Measurements from ENCODE around the gene AKR1E2.
A peak's percentile ranks its signal among the peaks of the same experiment; 100 is the strongest.

AKR1E2 gene

GRCh38 chr10:4847561-4848355, 21.8 kb downstream of the AKR1E2 start:
- DNase-seq = no peak

- DNase-seq = no peak
These were observed 22.5 kb downstream of the AKR1E2 start for GRCh38 chr10:4848356-4849041.

GRCh38 chr10:4849042-4849402, 23.0 kb downstream of the AKR1E2 start:
- DNase-seq = no peak

DNA sequence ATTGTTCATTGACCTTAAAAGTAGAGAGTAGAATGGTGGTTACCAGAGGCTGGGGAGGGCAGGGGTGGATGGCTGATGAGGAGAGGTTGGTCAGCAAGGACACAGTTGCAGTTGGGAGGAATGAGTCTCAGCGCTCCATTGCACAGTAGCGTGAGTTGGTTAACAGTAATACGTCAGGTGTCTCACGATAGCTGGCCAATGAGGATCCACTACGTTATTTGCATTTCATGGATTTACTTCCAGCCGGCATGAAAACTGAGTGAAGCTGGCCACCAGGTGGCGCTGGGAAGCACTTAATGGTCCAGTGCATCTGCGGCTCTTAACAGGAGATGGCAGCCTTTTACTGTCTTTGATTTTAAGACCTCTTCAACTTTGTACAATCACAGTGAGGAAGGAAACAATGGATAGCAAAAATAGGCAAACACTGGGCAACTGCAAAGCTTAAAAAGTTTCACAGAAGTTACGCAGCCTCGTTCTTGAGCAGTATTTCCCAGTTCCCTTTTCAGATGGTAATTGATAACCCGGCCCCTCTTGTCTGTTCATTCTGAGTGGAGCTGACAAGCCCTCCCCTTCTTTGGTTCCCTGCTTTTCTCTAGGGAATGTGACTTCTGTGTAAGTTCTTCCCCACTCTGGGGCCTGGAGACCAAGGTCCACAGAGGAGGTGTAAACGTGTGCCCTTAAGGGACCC, 23.7 kb downstream of the AKR1E2 start:
- peak; percentile 72 for DNase-seq

DNA sequence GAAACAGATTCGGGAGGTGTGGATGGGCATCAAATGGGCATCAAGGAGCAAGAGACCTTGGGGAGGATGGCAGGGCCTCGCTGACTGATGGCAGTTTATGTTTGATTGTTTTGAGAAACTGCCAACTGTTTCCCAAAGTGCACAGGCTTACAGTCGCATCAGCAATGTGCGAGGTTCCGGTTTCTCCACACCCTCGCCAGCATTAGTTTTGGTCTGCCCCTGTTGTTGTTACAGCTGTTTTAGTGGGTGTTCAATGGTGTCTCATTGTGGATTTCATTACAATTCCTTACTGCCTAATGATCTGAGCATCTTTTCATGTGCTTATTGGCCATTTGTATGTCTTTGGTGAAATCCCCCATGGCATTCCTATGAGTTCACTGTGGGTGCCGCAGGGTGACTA, 24.4 kb downstream of the AKR1E2 start:
- DNase-seq = no peak

GRCh38 chr10:4851176-4851575, 25.2 kb downstream of the AKR1E2 start:
- DNase-seq = no peak

DNA sequence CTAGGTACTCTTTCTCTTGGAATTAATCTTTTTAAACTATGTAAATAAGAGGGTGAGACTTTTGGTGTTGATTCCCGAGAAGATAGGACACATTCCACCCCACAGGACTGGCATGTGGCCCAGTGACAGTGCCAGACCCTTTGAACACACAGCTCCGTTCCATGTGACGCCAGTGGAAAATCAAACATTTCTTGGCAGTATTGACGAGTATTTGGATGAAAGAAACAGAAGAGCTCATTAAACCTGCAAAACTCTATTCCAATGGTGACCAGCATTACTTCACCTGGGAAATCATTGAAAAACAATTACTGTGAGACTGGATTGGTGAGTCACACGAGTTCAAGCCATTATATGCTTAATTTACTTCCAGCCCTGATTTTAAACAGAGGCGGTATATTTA, 25.8 kb downstream of the AKR1E2 start:
- DNase-seq = peak; percentile 8

DNA sequence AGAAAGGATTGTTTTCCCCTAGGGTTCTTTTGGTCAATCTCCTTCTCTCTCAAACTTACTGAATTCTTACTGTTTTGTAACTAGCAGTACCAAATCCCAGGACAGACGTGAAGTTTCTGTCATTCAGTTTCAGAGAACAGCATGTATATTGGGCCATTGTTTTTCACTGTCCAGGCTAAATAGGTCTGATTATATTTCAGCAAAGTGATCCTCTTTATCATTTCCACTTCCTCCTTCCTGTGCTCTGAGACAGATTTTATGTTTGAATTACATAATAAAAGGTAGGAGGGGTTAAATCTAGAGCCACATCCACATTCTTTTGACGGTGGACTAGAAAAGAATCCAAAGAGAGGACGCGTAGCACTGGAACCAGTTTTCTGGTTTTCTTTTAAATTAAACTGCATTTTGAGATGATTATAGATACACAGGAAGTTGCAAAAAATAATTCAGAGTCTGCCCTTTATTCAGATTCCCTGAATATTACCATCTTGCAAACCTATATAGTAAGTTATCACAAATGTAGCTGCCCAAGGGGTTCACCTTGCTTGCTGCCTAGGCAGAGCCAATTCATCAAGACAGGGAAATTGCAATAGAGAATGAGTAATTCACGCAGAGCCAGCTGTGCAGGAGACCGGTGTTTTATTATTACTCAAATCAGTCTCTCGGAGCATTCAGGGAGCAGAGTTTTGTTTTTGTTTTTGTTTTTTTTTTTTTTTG, 40.1 kb downstream of the AKR1E2 start:
- DNase-seq = no peak

- DNase-seq = no peak
These were observed 41.1 kb downstream of the AKR1E2 start for GRCh38 chr10:4867109-4867519.

- no peak for DNase-seq
These were observed 41.7 kb downstream of the AKR1E2 start for GRCh38 chr10:4867520-4868356.

- no peak for DNase-seq
These were observed 42.3 kb downstream of the AKR1E2 start for GRCh38 chr10:4868357-4868657.

GRCh38 chr10:4882704-4883078, 56.7 kb downstream of the AKR1E2 start:
- DNase-seq = no peak

DNA sequence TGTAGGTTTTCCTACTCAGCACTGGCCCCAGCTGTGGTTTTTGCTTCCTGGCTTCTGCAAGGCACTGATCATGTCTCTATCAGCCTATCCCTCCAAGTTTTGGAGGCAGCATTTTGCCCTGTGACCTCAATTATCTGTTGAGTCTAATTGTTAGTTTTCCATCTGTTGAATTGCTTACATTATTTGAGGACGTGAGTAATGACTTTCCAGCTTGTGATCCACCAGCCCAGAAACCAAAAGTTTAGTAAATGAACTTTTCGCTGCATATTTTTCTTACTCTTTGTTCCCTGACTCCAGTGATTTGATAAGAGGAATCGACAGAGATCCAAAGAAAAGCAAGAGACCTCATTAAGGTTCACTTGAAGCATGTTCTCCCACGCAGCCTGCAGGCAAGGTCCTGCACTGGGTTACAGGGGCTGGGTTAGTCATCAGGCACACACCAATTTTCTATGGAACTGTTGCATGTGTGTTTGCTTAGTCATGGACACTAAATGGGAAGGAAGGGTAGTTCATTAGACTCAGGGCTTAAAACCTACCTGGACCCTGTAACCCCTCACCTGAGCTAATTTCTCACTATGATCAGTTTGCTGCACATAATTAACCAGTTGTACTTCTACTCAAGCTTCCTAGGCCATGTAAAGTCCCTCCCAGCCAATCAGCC, 57.2 kb downstream of the AKR1E2 start:
- DNase-seq = no peak

- no peak for DNase-seq
These were observed 59.2 kb downstream of the AKR1E2 start for GRCh38 chr10:4885162-4885561.

- no peak for DNase-seq
These were observed 61.5 kb downstream of the AKR1E2 start for GRCh38 chr10:4887501-4887900.

GRCh38 chr10:4888236-4888635, 62.2 kb downstream of the AKR1E2 start:
- DNase-seq = no peak

DNA sequence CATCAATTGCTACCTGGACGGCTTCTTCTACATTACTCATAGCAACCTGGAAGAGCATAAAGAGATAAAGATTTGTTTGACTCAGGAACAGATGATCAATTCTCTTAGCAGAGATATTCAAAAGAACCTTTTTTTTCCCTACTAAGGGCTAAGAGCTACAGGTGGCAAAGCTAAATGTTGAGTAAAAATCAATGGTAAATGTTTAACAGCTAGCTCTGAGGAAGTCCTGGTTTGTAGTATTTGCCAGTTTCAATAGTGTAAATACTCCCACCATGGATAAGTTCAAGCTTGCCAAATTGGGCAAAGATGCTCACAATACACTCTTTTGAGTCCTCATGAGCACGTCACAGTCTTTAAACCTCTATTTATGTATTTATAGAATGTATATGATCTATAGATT, 64.0 kb downstream of the AKR1E2 start:
- no peak for DNase-seq

GRCh38 chr10:4892681-4893080, 66.7 kb downstream of the AKR1E2 start:
- DNase-seq = no peak

DNA sequence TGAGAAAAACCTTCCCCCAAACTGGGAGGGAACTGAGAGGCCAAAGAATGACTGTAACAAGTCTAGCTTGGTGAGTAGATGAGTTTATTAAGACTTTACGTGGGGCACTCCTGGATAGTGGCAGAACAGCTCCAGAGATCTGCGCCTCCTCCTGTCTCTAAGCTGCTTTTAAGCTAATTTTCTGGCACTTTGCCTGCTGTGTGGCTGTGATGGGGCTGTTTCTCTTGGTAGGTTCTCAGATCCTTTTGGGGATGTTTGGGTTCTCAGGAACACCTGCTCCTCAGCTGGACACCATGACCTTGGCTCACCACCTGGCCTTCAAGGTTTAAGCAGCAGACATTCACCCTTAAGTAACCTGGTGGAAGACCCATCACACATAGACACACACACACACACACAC, 68.3 kb downstream of the AKR1E2 start:
- no peak for DNase-seq
